DMS79 (cell line): Measurements from ENCODE around the gene GGA2.
"Not testable (repeated sequence)": the region's sequence is repeated elsewhere in the genome, so short reads cannot be mapped to it uniquely, and the experiment has no call there.

Experiments
- DNase-seq: peaks from one replicate; lab custom pipeline; 2025; lab: John Stamatoyannopoulos, UW

GGA2 gene

GRCh38 chr16:23523876-23524385 lies 13.6 kb upstream of the GGA2 start:
- no peak for DNase-seq

- DNase-seq: no peak
These were observed 13.0 kb upstream of the GGA2 start for GRCh38 chr16:23523321-23523720.

DNA sequence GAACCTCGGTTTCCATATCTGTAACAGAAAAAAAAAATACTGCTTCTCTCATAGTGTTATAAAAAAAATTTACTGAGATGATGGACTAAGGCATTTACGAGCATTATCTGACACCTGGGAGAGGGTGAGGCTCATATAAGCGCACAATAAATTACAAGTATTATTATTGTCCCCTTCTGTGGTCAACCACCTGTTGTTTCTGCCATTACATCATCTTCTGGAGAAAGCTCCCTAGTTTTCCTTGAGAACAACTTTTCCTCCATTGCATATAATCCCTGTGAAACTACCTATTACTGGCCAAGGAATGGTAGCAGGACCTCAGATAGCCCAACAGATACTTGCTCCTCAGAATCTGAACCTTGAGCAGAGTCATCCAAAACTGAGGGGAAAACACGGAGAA lies 11.7 kb upstream of the GGA2 start:
- no peak for DNase-seq

GRCh38 chr16:23521037-23521743 lies 10.9 kb upstream of the GGA2 start:
- no peak for DNase-seq

GRCh38 chr16:23520500-23520899 lies 10.2 kb upstream of the GGA2 start:
- DNase-seq: no peak

GRCh38 chr16:23519282-23519681 lies 9.0 kb upstream of the GGA2 start:
- DNase-seq: no peak

- DNase-seq: no peak
These were observed 8.2 kb upstream of the GGA2 start for GRCh38 chr16:23518435-23518891.

DNA sequence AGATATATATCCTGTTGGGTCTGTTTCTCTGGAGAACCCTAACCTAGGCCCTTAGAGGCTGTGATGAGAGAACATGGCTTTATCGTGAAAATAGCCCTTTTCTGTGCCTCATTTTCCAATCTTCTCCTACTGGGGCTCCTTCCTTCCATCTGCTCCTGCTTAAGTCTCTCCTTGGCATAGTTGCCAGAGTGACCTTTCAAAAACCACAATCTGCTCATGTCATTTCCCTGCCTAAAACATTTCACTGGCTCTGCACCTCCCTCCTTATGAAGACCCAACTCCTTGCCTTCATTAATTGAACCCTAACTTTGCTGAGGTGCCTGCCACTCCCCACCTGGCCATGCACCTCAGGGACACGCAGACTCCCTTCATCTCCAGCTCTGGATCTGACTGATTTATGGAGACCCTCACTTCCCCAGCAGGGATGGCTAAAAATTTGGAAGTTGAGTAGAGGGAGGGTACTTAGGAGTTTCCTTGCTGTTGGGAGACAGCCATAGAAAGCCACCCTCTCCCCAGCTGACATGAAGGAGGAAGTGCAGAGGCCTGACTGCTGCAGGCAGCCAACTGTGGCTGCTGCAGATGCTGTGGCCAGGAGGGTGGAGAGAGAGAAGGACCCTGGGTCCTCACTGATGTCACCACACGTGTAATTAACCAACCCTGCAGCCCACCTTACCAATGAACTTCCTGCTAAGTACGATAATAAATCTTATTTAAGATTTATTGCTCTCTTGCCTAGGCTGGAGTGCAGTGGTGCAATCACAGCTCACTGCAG lies 6.3 kb upstream of the GGA2 start:
- DNase-seq: no peak

DNA sequence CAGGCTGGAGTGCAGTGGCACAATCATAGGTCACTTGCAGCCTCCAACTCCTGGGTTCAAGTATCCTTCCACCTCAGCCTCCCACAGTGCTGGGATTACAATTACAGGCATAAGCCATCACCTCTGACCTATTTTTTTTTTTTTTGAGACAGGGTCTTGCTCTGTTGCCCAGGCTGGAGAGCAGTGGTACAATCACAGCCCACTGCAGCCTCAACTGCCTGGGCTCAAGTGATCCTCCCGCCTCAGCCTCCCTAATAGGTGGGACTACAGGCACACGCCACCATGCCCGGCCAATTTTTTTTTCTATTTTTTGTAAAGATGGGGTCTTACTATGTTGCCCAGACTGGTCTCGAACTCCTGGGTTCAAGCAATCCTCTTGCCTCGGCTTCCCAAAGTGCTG lies 5.6 kb upstream of the GGA2 start:
- no peak for DNase-seq

DNA sequence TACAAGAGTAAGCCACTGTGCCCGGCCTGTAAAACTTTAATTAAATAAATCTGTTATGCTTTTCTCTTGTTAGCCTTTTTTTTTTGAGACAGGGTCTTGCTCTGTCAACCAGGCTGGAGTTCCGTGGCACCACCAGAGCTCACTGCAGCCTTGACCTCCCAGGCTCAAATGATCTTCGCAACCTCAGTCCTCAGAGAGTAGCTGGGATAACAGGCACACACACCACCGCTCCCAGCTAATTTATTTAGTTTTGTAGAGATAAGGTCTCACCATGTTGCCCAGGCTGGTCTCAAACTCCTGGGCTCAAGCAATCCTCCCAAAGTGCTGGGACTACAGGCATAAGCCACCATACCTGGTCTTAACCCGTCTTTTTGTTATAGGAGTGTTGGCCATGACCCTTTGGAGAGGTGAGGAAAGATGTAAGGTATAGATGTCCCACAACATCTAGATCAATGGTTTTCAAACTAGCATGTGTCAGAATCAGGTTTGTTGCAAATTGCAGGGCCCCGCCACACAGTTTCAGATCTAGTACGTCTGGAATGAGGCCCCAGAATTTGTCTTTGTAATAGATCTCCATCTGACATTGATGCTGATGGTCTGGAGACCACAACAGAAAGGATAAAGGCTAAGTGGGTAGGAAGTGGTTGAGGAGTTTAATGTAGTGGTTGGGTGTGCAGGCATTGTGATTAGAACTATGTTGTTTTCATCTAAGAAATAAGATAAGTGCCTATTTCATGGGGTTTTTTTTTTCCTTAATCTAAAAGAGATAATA lies 4.3 kb upstream of the GGA2 start:
- no peak for DNase-seq

DNA sequence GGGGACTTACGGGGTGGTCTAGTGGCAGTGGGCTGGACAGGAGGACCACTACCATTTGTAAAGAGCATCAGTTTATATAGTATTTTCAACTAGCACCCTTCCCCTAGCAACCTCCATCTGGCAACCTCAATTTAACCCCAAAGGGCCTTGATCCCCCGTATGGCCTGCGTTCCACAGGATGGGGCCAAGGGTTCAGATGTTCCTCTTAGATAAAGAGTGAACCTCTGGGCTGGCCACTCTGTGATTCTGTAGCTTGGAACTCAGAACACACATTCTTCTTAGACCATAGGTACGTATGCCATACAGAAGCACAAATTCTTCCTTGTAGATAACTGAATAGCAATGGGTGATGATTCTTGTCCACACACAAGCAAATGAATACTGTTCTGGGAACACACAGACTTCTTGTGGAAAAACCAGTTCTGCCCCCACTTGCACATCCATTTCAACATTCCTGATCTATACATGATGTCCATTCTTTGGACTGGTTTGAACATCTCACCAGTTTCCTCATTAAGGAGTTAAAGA lies 1.9 kb upstream of the GGA2 start:
- DNase-seq: no peak

- DNase-seq: no peak
These were observed 1.4 kb upstream of the GGA2 start for GRCh38 chr16:23511731-23512130.

DNA sequence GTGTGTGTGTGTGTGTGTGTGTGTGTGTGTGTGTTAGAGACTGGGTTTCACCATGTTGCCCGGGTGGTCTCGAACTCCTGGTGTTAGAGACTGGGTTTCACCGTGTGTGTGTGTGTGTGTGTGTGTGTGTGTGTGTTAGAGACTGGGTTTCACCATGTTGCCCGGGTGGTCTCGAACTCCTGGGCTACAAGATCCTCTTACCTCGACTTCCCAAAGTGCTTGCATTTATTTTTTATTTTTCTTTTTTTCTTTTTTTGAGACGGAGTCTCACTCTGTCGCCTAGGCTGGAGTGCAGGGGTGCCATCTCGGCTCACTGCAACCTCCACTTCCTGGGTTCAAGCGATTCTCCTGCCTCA lies 599 bp upstream of the GGA2 start:
- not testable (repeated sequence) for DNase-seq

DNA sequence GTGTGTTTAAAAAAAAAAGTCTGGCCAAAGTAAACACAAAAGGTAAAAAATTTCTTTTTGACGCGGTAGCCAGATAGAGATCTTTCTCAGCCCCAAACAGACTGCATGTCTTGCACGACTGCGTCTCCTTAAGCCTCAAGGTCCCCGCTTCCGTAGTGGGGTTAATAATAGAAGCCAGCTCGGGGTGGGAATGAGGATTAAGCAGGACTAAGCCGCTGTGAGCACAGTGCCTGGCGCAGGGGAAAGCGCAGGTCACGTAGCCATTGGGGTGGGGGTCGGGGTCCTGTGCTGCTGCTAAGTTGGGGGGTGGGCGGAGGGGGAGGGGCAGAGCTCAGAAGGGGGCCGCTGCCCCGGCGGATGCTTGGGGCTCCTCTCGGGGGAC lies 521 bp downstream of the GGA2 start:
- DNase-seq: no peak

GRCh38 chr16:23509441-23509754 lies 896 bp downstream of the GGA2 start:
- no peak for DNase-seq

DNA sequence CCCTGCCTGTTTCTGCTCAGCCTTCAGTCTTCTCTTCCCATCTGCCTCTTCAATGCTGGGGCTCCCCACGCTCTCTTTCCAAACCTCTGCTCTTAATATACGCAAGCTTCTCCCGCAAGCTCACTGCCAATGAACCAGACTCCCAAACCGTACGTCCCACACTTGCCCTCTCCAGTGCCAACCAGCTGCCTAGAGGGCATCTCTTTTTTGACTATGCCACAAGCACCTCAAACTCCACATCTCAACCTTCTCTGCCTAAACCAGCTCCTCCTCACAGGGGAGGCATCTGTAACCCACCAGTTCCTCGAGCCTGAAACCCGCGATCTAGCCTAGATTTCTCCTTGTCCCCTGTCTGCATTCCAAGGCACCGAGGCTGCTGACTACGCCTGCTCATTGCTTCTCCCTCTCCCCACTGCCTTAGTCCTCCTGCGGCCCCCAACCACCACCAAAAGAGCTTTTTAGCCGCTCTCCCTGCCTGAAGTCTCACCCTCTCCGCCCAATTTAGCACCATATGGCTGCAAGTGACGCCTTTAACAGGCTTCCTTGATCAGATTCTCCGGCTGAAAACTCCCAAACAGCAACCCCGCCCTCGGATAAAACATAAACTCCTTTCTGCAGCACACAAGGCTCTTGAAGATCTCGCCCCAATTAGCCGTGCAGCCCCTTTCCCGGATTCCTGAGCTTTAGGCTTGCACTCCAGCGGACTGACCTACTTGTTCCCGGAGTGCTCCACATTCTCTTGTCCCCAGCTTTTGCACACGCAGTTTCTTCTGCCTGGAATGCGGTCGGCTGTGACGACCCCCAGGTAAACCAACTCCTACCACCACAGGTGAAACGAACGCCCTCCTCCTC lies 1.5 kb downstream of the GGA2 start:
- no peak for DNase-seq

GRCh38 chr16:23506606-23506994 lies 3.7 kb downstream of the GGA2 start:
- no peak for DNase-seq

GRCh38 chr16:23505671-23506605 lies 4.4 kb downstream of the GGA2 start:
- no peak for DNase-seq

DNA sequence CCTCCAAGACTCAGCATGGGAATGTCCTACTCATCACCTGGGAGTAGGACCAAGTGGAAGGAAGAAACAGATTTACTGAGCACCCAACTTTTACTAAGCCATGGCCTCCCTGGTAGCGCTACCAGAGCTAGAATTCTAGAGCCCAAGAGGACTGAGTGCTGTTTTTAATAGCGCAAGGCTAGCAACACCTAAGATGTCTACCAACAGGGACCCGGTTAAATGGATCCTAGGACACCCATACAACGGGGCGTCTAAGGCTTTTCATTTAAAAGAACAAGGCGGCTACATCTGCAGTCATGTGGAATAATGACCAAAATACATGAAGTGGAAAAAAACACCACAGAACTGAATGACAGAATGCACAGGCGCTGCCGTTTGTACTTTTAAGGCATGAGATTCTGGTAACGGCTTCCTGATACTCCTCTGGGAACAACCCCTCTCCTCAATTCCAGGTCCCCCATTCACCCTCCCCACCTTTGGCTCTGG lies 5.1 kb downstream of the GGA2 start:
- DNase-seq: no peak

DNA sequence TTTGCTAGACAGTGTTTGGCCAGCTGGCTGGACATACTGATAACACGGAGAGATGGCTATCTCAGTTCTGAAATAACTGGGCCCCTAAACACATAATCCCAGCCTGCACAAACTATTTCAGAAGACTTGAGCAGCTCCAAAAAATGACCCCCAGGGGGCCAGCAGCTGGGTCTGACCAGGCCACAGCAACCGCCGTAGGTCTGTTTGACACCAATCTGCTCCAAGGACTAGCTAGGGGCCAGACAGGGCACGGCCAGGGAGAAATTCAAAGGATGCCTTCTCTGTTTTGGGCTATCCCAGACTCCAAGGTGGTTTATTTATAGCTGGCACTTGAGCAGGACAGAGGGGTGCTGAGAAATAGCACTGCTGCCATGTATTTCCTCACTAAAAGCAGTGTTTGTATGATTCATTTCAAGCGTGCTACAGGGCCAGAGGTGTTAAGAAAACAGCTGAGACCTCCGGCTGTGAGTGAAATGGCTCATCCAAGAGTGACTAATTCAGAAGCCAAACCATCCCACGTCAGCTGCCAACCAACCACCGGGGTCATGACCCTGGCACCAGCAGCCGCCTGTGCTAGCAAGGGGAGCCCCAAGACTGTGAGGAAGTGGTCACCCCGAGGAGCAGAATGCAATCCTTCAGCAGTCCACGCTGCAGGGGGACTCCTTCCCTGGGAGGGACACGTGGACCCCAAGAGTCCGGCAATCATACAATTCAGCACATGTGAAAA lies 5.7 kb downstream of the GGA2 start:
- peak; percentile 6 for DNase-seq
